Medulla oblongata (tissue), 1 donor: ENCODE data around the gene ANO8.

Experiments
- DNase-seq: peaks from one replicate; pipeline ENCODE4 v3.0.0-alpha.2; 2015; ENCODE audit errors: extremely low spot score

The ANO8 gene

DNA sequence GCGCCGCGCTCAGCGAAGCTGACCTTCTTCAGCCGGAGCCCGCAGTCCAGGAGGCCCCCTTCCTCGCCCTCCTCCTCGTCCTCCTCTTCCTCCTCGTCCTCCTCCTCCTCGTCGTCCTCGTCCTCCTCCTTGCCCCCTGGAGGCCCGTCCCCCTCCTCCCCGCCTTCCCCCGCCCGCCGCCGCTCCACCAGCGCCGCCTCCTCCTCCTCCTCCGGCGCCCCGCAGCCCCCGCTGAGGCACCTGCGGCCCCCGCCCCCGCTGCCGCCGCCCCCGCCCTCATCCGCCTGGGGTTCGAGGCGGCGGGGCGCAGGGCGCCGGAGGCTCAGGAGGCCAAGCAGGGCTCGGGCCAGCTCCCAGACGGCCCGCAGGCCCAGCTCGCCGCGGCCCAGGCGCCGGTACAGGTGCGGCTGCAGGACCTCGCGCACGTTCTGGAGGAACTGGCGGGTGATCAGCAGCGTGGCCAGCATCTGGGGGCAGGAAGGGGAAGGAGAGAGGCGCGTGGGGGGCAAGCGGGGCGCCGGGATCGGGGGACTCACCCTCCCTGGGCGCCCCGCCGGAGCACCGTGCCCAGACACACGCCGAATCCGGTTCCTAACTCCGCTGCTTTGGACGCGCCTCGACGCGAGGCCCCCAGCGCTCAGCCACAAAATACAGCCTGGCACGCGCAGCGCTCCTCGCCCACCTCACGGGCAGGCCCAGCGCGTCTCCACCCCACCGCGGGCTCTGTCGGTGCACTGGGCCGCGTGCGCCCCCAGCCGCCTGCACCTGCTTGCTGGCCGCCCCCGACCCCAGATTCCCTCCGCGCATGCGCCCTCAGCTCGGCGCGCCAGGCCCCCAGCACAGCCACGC is 5.9 kb downstream of the ANO8 start:
- no peak for DNase-seq

GRCh38 chr19:17327654-17328516 is 6.8 kb downstream of the ANO8 start:
- DNase-seq = no peak

DNA sequence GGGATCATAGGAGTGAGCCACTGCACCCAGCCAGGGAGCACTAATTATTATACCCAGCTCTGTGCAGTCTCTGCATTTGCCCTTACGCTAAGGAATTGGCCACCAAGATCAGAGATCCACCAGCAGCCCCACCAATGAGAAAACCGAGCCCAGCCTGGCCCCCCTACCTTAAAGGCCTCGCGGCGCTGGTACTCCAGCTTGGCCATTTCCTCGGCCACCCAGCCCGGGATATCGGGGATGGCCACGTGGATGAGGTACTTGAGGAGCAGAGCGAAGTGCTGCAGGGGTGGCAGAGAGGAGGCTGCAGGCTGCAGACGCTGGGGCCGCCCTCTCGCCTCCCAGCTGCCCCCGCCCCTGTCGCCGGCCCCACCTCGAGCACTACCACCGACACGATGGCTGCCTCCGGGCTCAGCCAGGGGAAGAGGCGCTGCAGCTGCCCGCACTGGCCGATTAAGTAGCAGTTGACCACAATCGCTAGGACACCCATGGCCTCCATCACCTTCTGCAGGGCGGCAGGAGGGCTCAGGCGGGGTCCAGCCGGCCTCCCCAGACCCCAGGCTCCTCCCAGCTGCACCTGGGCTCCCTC is 7.5 kb downstream of the ANO8 start:
- no peak for DNase-seq

GRCh38 chr19:17326595-17326966 is 8.1 kb downstream of the ANO8 start:
- DNase-seq = no peak

GRCh38 chr19:17325881-17326594 is 8.6 kb downstream of the ANO8 start:
- DNase-seq = peak; percentile 88

DNA sequence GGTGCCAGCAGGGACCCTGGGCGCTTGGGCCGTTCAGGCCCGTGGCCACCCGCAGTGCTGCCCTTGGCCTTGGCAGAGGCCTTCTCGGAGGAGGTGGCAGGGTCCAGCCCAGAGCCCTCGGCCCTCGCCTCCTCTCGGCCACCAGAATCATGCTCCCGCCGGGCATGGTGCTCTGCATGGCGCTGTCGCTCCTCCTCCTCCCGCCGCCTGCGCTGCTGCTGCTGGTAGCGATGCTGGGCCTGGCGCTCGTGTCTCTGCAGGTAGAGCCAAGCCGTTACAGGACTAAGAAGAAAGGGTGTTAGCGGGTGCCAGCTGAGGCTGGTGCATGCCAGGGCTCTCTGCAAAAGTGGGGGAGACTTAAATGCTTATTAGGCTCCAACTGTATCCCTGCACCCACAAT is 9.5 kb downstream of the ANO8 start:
- no peak for DNase-seq

DNA sequence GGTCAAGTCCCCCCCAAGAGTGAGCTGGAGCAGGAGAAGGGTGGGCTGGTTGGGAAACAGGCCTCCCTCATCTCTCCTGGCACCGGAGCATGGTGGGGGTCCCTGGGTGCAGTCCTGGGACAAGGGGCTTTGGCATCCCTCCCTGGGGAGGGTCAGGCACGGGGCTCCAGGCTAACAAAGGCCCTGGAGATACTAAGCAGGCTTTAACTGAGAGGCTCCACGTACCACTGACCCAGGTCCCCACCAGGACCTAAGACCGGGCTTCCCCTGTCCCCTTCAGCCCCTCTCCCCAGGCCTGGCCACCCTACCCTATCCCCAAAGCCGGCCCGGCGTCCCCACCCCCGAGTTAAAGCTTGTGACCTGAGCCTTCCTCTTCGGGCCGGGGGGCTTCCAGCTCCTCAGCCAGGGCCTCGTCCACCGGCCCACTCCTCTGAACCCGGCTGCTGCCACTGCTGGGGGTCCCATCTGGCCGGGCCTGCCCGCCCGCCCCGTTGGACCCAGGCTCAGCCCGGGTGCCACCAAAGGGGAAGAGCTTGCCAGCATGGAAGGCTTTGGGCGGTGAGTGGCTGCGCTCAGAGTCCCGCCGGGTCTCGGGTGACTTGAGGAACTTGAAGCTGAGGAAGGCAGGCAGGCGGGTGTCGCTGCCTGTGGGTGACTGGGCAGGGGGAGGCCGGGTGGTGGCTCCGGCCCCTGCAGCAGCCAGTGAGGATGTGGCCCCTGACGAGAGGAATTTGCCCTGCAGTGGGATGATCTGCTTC is 10.1 kb downstream of the ANO8 start:
- no peak for DNase-seq

DNA sequence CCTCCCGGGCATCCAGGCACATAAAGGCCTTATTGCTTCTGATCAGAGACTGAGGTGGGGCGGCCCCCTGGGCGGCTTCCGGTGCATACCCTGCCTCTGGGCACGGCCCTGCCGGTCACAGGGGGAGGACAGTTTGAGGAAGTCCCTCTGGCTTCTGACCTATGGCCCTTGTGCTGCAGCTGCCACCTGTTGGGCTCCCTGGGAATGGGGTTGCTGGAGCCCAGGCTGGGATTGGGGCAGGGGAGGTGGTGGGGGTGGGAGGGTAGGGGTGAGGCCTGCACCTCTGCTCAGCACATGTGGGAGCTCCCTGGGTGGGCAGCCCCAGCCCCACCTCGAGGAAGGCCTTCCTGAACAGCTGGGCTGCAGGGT is 10.7 kb downstream of the ANO8 start:
- DNase-seq = no peak

- no peak for DNase-seq
Observed at GRCh38 chr19:17323300-17323963, 11.2 kb downstream of the ANO8 start.

GRCh38 chr19:17322854-17323253 is 11.8 kb downstream of the ANO8 start:
- peak; percentile 63 for DNase-seq

- DNase-seq = no peak
Observed at GRCh38 chr19:17321655-17322489, 12.8 kb downstream of the ANO8 start.

GRCh38 chr19:17320435-17320834 is 14.2 kb downstream of the ANO8 start:
- no peak for DNase-seq

DNA sequence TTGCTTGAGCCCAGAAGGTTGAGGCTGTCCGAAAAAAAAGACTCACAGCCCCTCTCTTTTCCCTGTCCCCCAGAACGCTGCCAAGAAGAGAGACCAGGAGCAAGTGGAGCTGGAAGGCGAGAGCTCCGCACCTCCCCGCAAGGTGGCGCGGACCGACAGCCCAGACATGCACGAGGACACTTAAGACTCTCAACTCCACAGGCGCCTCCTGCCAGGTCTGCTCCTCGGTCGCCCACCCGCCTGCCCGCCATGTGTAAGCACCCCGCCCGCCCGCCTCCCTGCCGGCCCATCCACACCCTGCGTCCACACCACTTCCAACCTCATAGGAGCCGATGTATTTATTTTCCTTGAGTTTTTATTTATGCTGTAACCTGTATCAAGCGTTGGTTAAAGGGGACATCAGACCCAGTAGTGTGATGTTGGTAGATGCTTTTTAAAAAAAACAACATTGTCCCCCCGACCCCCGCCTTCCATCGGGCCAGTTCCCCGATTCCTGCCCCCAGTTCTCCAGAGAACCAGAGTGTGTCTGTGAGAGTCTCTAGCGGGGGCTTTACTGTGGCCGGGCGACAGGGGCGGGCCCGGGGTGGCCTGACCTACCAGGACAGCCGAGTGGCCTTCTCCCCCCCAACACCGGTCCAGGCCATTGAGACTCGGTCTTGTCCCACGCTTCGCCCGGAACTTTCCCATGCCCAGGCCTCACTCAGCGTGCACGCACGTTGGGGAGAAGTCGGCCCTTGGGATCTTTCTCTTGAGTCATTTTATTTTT is 15.0 kb downstream of the ANO8 start:
- no peak for DNase-seq

- DNase-seq = no peak
Observed at GRCh38 chr19:17318966-17319365, 15.7 kb downstream of the ANO8 start.

DNA sequence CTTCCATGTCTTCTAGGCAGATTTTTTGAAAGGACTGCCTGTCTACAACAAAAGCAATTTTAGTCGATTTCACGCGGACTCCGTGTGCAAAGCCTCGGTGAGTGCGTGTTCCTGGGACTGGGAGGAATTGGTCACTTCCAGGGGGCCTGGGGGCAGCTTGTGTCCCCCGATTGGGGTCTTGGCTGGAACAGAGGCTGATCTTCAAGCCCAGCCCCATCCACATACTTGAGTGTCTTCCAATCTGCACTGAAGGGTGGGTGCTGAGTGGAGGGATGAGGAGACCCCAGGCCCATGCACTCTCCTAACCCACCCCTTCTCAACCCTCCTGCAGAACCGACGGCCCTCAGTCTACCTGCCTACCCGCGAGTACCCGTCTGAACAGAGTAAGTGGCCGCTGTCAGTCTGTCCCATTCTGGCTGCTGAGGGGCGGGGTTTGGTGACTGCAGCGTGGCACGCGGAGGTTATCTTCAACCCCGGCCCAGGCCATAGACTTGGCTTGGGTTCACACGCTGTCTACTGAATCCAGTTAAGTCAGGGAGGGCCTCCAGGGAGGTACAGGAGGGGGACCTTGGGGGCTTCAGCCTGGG is 20.6 kb downstream of the ANO8 start:
- no peak for DNase-seq

DNA sequence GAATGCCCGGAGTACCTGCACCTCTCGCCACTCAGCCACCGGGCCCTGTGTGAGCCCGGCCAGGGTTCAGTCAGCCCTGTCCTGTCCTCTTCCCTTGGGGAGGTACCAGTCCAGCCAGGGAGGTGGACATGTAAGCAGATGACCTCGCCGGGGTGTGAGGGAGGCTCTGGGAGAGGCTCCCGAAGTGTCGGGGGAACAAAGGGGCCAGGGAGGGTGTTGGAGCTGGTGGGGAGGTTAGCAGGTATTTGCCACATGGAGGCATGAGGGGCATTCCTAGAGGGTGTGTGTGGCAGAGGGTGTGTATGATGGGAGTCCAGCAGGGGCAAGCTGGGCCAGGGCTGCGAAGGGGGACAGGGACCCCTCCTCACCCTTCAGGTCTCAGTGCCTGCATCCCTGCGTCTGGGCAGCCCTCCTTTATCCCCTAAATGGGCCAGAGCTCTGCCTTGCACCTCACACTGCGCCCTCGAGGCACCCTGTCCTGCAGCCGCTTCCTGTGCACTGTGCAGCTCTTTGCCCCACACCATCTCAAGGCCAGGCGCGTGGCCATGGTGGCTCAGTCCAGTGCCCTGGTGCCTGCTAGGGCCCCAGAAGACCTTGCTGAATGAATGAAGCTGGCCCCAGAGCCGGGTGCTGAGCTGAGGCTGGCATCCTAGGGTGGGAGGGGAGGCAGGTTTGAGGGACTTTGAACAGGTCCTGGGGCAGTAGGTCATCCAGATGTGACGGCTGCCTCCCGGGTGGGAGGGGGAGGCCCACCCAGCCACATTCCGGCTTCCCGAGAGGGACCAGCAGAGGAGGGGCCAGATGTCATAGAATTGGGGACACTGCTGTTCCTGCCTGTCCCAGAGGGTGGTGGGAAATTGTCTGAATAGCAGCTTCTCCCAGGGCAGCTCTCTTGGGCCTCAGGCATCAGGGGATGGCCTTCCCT is 22.2 kb downstream of the ANO8 start:
- no peak for DNase-seq

DNA sequence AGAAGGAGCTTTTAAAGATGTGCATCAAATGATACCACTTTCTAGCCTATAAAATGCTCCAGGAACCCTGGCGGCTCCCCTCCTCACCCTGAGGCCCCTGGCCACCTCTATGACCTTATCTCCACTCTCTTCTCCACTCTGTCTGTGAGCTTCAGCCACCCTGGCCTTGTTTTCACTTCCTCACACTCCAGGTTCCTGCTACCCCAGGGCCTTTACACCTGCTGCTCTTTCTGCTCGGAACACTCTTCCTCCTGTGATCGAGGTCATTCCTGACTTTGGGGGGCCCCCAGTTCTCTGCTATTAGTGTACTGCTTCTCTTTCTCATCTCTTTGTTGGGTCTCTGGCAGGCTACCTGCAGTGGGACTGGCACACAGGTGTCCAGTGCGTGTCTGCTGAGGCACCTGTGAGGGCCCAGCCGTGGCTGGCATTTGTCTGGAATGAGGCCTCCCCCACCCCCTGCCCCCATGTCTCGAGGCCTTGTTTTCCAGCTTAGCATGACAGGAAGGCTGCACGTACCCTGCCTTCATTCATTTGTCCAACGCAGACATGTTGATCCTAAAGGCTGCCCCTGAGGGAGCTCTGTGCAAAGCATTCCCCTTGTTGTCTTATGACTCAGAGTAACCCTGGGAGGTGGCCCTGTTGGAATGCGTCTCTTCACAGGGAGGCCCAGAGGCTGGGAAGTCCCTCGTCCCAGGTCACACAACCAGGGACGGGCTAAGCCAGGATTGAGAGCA is 23.0 kb downstream of the ANO8 start:
- DNase-seq = no peak
